SJCRH30 (cell line): ENCODE results near the gene MAD1L1. TPM values are rescaled to one million over a fixed set of nuclear protein-coding genes. Genes with fewer than 3 reads are reported as not detected.

Experiments used
- DNase-seq, 2 experiments: peaks; one replicate each; pipeline ENCODE4 v3.0.0-alpha.2; 2015 to 2020
- H3K27ac ChIP-seq: fragments of 250-450 bp; sonication (Bioruptor Pico); 2 replicates; pipeline ENCODE4 v1.5.1; 2020; ENCODE audit warnings: mild to moderate bottlenecking, moderate library complexity
- H3K27me3 ChIP-seq: fragments of 250-450 bp; sonication (Bioruptor Pico); 2 replicates; pipeline ENCODE4 v1.5.1; 2020; ENCODE audit warnings: mild to moderate bottlenecking, moderate library complexity
- H3K36me3 ChIP-seq: fragments of 250-450 bp; sonication (Bioruptor Pico); 2 replicates; pipeline ENCODE4 v1.5.1; 2020; ENCODE audit warnings: mild to moderate bottlenecking, moderate library complexity
- H3K4me1 ChIP-seq: fragments of 250-450 bp; sonication (Bioruptor Pico); 2 replicates; pipeline ENCODE4 v1.5.1; 2020; ENCODE audit warnings: mild to moderate bottlenecking, moderate library complexity
- H3K4me3 ChIP-seq: fragments of 250-450 bp; sonication (Bioruptor Pico); 2 replicates; pipeline ENCODE4 v1.5.1; 2020; ENCODE audit warnings: mild to moderate bottlenecking, moderate library complexity
- H3K9me3 ChIP-seq: fragments of 250-450 bp; sonication (Bioruptor Pico); replicated peaks from 2 replicates; pipeline ENCODE4 v1.5.1; 2020; ENCODE audit warnings: mild to moderate bottlenecking, moderate library complexity
- total RNA-seq: library from RNA; depleted of rRNA; stranded (reverse); fragments of >200 nt; shearing (Covaris generic); gene quantifications from 2 replicates; pipeline ENCODE4 v1.2.3, GENCODE V29; 2014

The MAD1L1 gene
- total RNA-seq, 1 experiment from 2014 or later, result 31.5 TPM

DNA sequence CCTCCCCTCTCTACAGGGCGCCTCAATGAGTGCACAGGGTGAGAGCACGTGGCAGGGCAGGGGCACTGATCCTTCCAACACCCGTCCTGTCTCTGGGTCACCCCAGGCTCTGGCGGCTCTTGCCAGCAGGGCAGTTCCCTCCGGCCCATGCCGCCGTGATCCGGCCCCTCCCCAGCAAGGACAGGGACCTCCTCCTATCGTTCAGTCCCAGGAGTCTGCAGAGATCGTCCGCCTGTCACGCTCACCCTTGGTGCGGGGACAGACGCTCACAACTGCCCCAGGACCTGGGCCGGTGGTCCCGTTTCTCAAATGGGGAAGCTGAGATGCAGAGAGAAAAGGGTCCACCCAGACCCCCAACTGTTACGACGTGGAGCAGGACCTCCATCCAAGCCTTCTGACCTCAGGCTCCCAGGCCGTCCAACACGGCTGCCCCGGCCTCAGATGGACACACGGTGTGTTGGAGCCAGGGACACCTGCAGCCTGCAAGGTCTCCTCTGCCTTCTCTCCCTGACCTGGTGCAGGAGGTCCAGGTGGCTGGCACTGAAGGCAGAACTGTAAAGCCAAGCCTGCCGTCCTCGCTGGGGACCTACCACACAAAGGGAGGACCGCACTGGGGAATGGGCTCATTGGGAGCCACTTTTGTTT lies 313.7 kb downstream of the MAD1L1 start:
- no peak overlapping the region for H3K4me3 ChIP-seq

DNA sequence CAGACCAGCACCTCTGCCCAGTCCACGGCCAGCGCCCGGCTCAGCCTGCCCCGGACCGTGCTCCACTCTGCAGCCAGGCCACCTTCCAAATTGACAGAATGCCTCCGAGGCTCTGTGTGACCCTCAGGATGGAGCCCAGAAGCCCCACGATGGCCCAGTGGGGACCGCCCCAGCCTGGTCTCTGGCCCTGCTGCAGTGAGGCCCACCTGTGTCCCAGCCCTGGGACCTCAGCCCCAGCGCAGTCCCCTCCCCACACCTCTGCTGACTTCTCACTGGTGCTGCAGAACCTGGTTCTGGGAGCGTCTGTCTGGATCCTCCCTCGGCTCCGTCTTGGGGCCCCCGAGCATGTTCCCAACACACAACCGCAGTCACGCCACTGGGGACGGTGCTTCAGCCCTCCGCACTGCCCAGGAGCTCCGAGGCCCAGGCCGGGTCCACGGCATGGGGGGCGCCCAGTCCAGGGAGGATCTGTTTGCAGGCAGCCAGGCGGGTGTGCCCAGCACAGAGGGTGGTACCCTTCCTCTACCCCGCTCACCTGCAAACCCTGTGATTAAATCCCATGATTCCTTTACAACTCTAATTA lies 314.6 kb downstream of the MAD1L1 start:
- no peak overlapping the region for H3K27ac ChIP-seq
- no peak overlapping the region for H3K4me3 ChIP-seq
- no peaks in the 10 kb centered on the region for H3K9me3 ChIP-seq
- no peaks in the 10 kb centered on the region for H3K27me3 ChIP-seq
- no peaks in the 10 kb centered on the region for H3K4me1 ChIP-seq
- H3K36me3 ChIP-seq, result no peaks in the 10 kb centered on the region
- DNase-seq, result no peak

More for the DNA sequence above, 313.7 kb downstream of the MAD1L1 start:
- H3K36me3 ChIP-seq, result no peaks in the 10 kb centered on the region
- DNase-seq, result no peak
- H3K27ac ChIP-seq, result no peak overlapping the region
- no peaks in the 10 kb centered on the region for H3K9me3 ChIP-seq
- H3K4me1 ChIP-seq, result no peaks in the 10 kb centered on the region
- no peaks in the 10 kb centered on the region for H3K27me3 ChIP-seq

DNA sequence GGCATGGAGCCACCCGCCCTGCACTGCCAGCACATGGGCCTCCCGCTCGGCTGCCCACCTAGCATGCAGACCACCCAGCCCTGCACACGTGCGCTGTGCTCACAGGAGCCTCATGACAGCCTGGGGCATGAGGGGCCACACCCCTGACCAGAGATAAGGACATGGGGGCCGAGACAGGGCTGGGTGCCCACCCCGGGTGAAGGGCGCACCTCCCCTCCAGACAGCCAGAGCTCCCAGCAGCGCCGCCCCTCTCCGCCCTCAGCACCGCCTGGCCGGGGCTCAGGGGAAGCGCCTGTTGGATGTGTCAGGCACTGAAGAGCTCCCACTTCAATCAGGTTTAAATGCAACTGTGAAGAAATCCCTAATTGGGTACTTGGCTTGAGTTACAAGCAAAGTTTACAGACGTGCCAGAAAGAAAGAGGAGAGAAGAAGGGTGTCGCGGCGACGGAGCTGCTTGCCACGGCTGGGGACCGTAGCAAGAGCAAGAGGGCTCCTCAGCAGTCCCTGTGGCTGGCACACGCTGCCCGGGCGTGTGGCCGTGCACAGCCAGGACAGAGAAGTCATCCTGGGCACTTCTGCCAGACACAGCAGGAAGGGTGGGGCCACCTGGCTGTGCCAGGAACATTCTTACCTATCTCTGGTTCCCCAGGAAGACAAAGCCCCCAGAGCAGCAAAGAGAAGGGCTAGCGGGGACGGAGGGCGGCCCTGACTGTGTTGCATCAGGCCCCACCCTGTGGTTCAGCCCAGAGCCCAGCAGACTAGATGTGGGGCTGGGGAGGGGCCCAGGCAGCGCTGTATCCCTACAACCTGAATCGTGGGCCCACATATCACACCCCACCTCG lies 315.3 kb downstream of the MAD1L1 start:
- Histone ChIP-seq H3K27me3 (no peaks in the 10 kb centered on the region), H3K27ac (no peak overlapping the region), H3K36me3 (no peaks in the 10 kb centered on the region), H3K4me1 (no peaks in the 10 kb centered on the region), H3K4me3 (no peak overlapping the region), H3K9me3 (no peaks in the 10 kb centered on the region)
- no peak for DNase-seq

DNA sequence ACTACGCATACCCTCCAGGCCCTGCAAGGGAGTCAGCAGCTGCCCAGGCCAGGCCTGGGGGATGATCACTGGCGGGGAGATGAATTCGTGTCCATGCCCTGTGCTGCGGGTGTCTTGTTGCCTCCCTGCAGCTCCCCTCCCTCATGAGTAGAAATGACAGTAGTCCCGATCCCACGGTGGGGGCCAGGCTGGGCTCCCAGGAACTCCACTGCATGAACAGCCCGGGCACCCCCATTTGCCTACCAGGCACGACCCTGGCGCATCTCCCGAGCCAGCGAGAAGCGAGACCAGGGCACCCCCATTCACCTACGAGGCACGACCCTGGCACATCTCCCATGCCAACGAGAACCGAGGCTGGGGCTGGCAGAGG lies 316.2 kb downstream of the MAD1L1 start:
- Histone ChIP-seq H3K27me3 (no peaks in the 10 kb centered on the region), H3K27ac (no peak overlapping the region), H3K36me3 (no peaks in the 10 kb centered on the region), H3K4me1 (no peaks in the 10 kb centered on the region), H3K4me3 (no peak overlapping the region), H3K9me3 (no peaks in the 10 kb centered on the region)
- no peak for DNase-seq

DNA sequence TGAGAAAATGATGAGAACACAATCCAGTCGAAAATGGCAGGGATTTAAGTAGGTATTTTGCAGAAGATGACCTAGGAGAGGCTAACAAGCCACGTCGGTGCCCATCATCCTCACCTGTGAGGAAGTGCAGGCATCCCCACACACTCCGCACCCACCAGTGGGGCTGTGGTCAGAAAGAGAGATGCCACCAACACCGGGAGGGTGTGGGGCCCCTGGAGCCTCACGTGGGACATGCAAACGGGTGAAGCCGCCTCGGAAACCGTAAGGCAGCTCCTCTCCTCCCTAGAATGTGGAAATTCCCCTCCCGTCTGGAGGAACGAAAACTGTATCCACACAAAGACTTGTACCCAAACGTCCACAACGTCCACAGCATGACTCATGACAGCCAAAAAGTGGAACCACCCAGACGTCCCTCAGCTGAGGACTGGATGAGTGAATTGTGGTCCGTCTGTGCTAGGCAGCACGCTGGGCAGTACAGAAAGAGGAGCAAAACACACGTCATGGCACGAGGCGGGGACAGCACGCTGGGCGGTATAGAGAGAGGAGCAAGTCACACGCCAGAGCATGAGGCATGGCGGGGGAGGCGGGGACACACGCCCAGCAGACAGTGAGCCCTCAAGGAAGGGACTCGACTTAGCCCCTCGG lies 316.7 kb downstream of the MAD1L1 start:
- H3K27ac ChIP-seq, result no peak overlapping the region
- H3K4me1 ChIP-seq, result no peaks in the 10 kb centered on the region
- H3K27me3 ChIP-seq, result no peaks in the 10 kb centered on the region
- no peak overlapping the region for H3K4me3 ChIP-seq
- no peak for DNase-seq
- H3K36me3 ChIP-seq, result no peaks in the 10 kb centered on the region
- no peaks in the 10 kb centered on the region for H3K9me3 ChIP-seq

DNA sequence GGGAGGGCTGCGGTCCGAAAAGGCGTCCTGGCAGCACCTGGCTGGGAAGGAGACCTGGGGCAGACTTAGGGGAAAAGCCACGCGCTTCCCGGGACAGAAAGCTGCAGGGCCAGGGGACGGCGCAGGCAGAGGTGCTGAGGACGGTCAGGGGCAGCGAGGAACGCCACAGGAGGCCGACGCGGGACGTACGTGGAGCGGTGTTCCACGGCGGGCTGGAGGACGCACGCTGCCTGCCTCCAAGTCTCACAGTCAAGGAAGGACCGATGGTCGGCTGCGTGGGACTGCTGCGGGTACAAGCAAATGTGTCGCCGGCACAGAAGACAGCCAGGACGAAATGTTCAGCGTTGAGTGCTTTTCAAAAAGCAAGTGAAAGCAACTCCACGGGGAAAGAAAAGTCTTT lies 317.4 kb downstream of the MAD1L1 start:
- no peaks in the 10 kb centered on the region for H3K36me3 ChIP-seq
- H3K4me1 ChIP-seq, result no peaks in the 10 kb centered on the region
- H3K4me3 ChIP-seq, result no peak overlapping the region
- DNase-seq, result no peak
- no peaks in the 10 kb centered on the region for H3K27me3 ChIP-seq
- H3K9me3 ChIP-seq, result no peaks in the 10 kb centered on the region
- no peak overlapping the region for H3K27ac ChIP-seq

DNA sequence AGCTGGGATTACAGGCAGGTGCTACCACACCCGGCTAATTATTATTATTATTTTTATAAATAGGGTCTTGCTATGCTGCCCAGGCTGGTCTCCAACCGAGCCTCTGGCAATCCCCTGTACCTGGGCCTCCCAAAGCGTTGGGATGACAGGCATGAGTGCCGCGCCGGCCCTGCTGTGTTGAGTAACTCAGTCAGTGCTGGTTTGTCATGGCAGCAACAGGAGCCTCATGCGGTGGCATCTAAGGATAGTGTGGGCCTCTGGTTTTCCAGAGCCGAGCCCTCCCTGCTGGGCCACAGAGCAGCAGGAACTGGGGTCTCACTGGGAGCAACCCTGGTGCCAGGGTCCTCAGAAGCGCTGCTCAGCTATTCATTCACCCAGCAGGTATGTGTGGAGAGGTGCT lies 318.0 kb downstream of the MAD1L1 start:
- DNase-seq, result no peak

DNA sequence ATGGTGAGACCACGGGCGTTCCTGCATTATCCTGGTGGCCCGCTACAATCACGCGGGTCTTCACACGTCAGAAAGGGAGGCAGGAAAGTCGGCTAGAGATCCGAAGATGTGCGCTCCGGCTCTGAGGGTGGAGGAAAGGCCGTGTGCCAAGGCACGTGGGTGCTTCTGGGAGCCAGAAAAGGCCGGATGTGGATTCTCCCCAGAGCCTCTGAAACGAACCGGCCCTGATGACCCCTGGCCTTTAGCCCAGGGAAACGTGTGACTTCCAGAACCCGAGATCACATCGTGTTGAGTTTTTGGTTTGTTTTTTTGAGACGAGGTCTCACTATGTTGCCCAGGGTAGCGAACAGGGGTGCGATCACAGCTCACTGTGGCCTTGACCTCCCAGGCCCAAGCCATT lies 318.4 kb downstream of the MAD1L1 start:
- H3K9me3 ChIP-seq, result no peaks in the 10 kb centered on the region
- H3K27me3 ChIP-seq, result no peaks in the 10 kb centered on the region
- no peaks in the 10 kb centered on the region for H3K4me1 ChIP-seq
- no peak overlapping the region for H3K4me3 ChIP-seq
- no peaks in the 10 kb centered on the region for H3K36me3 ChIP-seq
- H3K27ac ChIP-seq, result no peak overlapping the region
- no peak for DNase-seq

More for the DNA sequence above, 318.0 kb downstream of the MAD1L1 start:
- Histone ChIP-seq H3K4me3 (no peak overlapping the region), H3K4me1 (no peaks in the 10 kb centered on the region), H3K36me3 (no peaks in the 10 kb centered on the region), H3K27me3 (no peaks in the 10 kb centered on the region), H3K9me3 (no peaks in the 10 kb centered on the region), H3K27ac (no peak overlapping the region)

DNA sequence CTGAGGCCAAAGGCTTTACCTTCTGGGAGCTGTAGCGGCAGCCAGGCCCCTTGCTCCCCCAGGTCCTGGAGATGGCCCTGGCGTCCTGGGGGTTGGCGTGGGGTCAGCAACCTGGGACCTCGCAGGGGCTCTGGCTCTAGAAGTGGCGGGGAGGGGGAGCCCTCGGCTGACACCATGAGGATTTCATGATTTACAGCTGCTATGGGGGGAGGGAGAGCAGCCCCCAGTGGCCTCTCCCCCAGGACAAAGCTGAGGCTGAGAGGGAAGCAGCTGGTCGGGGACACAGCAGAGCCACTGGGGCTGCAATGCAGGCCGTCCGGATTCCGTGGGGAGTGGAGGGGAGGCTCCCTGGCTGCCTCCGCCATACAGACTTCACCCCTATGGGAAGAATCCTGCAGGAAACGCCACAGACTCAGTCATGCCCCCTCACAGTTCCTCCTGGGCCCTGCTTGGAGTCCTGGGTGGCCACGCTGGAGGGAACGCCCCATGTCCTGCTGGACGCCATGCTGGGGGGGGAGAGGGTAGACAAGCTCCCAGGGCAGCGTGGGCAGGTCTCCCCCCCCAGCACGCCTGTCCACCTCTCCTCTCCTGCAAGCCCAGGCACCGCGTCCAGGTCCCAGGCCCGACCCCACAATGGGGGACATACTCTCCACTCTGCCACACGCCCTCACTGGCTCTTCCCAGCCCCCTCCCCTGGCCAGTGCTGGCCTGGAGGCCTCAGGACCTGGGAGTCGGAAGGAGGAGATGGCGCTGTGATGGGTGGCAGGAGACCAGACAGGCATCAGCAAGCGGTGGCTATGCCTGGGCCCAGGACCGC lies 319.1 kb downstream of the MAD1L1 start:
- H3K27ac ChIP-seq, result no peak overlapping the region
- no peak overlapping the region for H3K4me3 ChIP-seq
- no peaks in the 10 kb centered on the region for H3K36me3 ChIP-seq
- H3K9me3 ChIP-seq, result no peaks in the 10 kb centered on the region
- no peaks in the 10 kb centered on the region for H3K4me1 ChIP-seq
- no peak for DNase-seq
- H3K27me3 ChIP-seq, result no peaks in the 10 kb centered on the region

DNA sequence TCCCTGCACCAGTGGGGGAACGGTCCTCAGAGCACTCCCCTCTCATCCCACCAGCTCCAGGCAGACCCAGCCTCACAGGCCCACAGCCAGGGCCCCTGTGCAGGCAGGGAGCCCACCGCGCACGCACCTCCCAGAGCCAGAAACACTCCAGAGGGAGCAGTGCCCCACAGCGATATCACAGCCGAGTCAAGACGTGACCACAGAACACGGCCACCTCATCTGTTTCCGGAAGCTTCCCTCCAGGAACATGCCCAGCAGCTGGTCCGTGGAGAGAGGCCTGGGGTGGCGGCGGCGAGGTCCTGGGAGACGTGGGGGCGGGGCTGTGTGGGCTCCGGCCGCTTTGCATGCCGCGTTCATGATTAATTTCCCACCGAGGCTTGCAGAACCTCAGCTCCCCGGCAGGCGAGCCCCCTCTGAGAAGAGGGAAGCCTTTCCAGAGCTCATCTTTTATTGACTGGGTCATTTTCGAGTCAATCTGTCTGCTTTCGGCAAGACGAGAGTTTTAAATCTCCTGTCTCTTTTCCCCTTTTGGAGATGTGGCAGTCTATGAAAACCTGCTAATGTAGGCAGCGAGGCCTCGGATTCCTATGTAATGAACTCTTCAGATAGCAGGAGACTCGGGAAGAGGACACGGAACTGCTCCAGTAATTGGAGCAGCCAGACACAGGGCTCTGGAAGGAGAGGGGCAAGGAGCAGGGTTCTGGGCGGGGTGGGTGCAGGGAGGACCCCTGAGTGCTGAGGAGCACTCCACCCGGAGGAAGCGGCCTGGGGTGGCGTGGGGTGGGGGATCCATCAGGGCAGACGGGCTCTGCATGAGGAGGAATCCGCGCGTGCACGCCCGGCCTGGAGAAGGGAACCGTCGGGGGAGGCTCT lies 319.9 kb downstream of the MAD1L1 start:
- peak overlapping the region; percentile 37; the same call in 1 of the 2 replicates for H3K27ac ChIP-seq
- H3K4me3 ChIP-seq, result no peak overlapping the region
- H3K9me3 ChIP-seq, result no peaks in the 10 kb centered on the region
- DNase-seq, result peak; percentile 70 to 72
- no peaks in the 10 kb centered on the region for H3K27me3 ChIP-seq
- H3K4me1 ChIP-seq, result no peaks in the 10 kb centered on the region
- no peaks in the 10 kb centered on the region for H3K36me3 ChIP-seq

DNA sequence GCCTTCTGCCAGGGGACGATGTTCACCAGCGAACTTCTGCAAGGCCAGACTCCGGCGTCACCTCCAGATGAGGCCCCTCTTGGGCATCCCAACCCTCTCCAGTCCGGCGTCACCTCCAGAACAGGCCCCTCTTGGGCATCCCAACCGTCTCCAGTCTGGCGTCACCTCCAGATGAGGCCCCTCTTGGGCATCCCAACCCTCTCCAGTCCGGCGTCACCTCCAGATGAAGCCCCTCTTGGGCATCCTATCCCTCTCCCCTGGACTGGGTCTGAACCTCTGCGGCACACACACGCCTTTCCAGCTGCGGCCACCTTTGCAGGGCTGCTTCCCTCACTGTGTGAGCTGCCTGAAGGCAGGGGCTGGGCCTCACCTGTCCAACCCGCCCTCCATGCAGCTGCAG lies 321.2 kb downstream of the MAD1L1 start:
- no peaks in the 10 kb centered on the region for H3K36me3 ChIP-seq
- no peaks in the 10 kb centered on the region for H3K4me1 ChIP-seq
- no peaks in the 10 kb centered on the region for H3K9me3 ChIP-seq
- no peak for DNase-seq
- no peaks in the 10 kb centered on the region for H3K27me3 ChIP-seq
- no peak overlapping the region for H3K4me3 ChIP-seq
- no peak overlapping the region for H3K27ac ChIP-seq

DNA sequence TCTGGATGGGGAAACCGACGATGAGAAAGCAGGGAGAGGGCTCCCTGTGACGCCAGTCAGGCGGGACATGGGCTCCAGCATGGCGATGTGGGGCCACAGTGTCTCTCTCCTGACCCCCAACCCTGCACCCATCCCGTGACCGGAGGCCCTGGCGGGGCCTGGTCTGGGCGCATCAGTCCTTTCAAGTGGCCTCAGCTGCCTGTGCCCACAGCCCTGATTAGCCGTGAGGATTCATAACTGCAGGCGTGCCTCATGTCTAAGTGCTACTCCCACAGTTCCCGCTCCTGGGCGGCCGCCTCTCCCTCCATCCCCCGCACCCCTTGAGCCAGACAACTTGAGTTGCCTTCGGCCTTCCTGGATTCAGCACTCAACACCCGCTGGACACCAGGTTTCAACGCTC lies 321.9 kb downstream of the MAD1L1 start:
- DNase-seq, result no peak

DNA sequence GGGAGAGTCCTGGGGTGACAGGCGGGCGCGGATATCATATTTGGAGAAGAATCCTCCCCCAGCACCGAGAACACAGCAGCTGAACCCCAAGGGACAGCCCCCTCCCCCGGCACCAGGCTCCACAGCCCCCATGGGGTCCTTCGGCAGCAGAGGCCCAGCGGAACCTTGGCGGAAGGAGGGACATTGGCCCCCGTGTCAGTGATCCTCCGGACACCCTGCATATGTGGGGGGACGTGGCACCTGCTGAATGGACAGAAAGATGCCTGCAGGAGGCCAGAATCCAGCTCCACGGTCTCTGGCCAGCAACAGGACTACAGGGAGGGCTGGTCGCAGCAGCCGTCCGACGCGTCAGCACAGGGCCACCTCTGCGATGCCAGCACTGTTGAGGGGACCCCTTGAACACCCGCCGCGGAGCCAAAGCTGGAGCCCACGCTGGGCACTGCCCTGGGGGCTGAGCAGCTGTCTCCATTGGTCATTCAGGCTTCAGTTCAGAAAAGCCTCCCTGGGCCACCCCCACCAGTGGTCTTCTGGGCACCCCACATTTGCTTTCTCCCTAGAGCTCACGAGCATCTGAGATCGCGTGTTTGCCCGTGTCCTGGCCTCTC lies 322.6 kb downstream of the MAD1L1 start:
- H3K9me3 ChIP-seq, result no peaks in the 10 kb centered on the region
- no peak overlapping the region for H3K4me3 ChIP-seq
- no peaks in the 10 kb centered on the region for H3K4me1 ChIP-seq
- DNase-seq, result no peak
- H3K27me3 ChIP-seq, result no peaks in the 10 kb centered on the region
- no peak overlapping the region for H3K27ac ChIP-seq
- no peaks in the 10 kb centered on the region for H3K36me3 ChIP-seq

More for the DNA sequence above, 321.9 kb downstream of the MAD1L1 start:
- Histone ChIP-seq H3K27ac (no peak overlapping the region), H3K9me3 (no peaks in the 10 kb centered on the region), H3K4me3 (no peak overlapping the region), H3K36me3 (no peaks in the 10 kb centered on the region), H3K27me3 (no peaks in the 10 kb centered on the region), H3K4me1 (no peaks in the 10 kb centered on the region)
